D341Med (cell line): Measurements from ENCODE around the gene PFAS.
A peak's percentile ranks its signal among the peaks of the same experiment; 100 is the strongest.
"Not testable (repeated sequence)": the region's sequence is repeated elsewhere in the genome, so short reads cannot be mapped to it uniquely, and the experiment has no call there.

ENCODE experiments used
- DNase-seq: peaks from one replicate; pipeline ENCODE4 v3.0.0; 2012; ENCODE audit warnings: low spot score

The PFAS gene, protein sequence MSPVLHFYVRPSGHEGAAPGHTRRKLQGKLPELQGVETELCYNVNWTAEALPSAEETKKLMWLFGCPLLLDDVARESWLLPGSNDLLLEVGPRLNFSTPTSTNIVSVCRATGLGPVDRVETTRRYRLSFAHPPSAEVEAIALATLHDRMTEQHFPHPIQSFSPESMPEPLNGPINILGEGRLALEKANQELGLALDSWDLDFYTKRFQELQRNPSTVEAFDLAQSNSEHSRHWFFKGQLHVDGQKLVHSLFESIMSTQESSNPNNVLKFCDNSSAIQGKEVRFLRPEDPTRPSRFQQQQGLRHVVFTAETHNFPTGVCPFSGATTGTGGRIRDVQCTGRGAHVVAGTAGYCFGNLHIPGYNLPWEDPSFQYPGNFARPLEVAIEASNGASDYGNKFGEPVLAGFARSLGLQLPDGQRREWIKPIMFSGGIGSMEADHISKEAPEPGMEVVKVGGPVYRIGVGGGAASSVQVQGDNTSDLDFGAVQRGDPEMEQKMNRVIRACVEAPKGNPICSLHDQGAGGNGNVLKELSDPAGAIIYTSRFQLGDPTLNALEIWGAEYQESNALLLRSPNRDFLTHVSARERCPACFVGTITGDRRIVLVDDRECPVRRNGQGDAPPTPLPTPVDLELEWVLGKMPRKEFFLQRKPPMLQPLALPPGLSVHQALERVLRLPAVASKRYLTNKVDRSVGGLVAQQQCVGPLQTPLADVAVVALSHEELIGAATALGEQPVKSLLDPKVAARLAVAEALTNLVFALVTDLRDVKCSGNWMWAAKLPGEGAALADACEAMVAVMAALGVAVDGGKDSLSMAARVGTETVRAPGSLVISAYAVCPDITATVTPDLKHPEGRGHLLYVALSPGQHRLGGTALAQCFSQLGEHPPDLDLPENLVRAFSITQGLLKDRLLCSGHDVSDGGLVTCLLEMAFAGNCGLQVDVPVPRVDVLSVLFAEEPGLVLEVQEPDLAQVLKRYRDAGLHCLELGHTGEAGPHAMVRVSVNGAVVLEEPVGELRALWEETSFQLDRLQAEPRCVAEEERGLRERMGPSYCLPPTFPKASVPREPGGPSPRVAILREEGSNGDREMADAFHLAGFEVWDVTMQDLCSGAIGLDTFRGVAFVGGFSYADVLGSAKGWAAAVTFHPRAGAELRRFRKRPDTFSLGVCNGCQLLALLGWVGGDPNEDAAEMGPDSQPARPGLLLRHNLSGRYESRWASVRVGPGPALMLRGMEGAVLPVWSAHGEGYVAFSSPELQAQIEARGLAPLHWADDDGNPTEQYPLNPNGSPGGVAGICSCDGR (N-terminal part only)

DNA sequence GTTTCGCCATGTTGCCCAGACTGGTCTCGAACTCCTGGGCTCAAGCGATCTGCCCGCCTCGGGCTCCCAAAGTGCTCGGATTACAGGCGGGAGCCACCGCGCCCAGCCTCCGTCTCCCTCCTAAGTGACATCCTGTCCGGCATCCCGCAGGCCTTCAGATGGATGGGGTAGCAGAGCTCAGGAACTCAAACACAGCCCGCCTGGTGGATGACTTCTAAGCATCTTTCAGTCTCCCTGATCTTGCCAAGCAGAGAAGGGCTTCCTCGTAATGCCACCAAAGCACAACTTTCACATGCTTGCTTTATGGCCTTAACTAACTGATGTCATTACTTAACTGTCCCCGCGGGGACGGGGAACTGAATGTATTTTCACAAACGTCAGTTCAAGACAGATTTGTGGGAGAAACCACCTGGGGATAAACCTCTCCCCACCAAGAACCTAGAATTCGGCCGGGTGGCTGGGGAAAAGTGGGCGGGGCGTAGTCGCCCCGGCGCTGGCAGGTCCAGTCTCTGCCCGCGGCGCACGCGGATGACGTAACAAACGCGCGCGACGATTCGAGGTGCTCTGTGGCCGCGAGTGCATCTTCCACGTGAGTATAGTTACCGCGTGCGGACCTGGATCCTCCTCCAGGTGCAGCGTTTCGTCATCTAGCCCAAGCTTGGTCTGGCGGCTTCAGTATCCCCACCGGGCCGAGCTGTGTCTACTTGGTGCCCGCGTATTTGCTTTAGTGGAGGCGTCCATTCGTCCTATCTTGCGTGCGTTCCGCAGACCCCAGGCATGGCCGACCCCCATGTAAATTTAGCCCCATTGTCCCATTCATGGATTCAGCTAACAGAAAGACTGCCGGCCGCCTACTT is at the start of gene PFAS:
Gene PFAS (plus strand): TSS at position 539 of the 857 bp plus-strand sequence. CDS start 4,649 bp downstream, outside the sequence.
- DNase-seq, result peak; percentile 89

DNA sequence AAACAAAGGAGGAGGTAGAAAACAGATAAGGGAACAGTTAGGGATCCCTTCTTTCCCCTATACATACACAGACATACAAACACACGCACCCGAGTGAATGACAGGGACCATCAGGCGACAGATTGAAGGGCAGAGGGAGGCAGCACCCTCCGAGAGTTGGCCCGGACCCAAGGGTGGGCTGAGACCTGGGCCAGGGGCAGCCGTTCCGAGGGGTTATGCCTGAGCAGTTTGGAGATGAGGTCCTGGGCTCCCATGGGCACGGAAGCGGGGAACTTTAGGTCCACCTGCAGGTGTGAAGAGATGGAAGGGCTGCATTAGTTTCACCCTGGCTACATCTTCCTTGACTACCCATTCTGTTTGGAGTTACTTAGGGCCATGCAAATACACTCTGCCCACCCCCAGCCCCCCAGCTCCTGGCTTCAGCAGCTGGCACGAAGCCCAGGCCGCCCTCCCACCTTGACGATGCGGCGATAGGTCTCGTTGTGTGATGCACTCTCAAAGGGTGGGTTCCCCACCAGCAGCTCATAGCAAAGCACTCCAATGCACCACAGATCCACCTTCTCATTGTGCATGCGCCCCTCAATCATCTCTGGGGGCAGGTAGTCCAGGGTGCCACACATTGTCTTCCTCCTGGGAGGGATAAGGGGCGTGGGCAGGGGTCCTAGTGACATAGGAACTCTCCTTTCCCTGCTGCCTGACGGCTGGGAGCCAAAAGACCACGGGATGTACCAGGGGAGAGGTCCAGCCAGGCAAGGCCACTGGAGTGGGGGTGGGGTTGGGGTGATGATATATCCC is 44.1 kb upstream of the PFAS start:
- DNase-seq, result no peak

DNA sequence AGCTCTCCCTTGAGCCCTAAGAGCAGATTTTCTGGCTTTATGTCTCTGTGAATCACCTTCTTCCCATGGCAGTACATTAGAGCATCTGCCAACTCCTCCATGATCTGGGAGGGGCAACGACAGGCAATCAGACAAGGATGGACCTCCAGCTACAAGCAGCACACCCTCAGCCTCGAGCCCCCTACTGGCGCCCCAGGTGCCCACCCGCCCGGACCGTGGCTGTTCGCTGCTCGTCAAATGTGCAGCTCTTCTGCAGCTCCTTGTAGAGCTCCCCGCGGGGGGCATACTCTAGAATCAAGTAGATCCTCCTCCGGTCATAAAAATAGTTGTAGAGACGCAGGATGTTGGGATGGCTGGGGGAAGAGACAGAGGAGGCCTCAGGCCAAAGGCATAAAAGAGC is 42.6 kb upstream of the PFAS start:
- DNase-seq, result no peak

DNA sequence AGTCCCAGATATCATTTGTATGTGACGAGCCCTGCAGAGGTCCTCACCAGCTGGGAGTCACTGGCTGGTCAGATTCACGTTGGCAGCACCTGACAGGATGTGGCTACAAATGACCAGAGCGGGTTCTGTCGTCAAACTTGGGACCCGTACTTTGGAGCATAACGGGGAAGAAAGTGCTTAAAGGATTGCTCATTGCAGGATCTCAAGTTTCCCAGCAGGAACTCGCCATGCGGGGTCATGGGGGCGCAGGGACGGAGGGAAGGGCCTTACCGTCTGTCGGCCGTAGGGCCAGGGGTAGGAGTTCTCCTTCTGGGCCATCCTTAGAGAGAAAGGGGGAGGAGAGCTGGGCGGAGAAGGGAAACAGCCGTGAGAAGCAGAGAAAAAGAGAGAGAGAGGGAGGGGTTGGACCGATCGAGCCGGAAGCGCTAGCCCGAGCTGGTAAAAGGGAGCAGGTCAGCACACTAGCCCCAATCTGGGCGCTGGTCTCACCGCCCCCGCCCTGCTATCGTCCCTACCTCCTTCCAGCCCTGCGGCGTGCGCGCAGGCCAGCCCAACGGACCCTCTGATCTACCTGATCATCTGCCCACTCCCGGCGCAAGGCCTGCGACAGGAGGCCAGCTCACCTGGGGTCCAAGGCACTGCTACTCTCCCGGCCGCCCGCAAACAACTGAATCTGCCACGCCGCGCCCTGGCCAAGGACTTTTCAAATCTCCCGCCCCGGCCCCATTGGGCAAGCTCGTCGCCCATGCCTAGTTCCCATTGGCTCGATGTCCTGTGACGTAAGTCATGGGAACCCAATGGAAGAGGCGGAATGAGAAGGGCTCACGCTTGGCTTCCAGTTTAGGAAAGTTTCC is 39.0 kb upstream of the PFAS start, which contains the start of gene AURKB:
Gene AURKB (minus strand): TSS at position 669 of the 854 bp plus-strand sequence. CDS start 351 bp downstream, at position 318.
- DNase-seq, result peak; percentile 89

DNA sequence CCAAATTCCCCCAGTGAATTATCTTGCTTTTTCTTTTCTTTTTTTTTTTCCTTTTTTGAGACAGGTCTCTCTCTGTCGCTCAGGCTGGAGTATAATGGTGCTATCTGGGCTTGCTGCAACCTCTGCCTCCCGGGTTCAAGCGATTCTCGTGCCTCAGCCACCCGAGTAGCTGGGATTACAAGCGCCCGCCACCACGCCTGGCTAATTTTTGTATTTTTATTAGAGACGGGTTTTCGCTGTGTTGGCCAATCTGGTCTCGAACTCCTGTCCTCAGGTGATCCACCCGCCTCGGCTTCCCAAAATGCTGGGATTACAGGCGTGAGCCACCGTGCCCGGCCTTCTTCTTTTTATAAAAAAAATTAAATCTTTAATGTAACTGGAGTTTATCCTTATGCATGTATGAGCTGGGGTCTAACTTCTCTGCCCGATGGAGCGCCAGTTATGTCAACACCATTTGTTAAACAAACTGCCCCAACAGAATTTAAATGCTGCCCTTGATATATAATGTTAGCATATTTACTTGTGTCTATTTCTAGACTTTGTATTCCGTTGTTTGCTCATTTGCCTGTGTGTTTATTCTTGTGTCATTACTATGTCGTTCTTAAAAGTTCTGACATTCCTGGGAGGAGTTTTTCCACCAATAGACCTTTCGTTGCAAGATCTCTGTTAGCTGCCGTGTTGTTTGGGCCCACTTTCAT is 38.2 kb upstream of the PFAS start:
- no peak for DNase-seq

DNA sequence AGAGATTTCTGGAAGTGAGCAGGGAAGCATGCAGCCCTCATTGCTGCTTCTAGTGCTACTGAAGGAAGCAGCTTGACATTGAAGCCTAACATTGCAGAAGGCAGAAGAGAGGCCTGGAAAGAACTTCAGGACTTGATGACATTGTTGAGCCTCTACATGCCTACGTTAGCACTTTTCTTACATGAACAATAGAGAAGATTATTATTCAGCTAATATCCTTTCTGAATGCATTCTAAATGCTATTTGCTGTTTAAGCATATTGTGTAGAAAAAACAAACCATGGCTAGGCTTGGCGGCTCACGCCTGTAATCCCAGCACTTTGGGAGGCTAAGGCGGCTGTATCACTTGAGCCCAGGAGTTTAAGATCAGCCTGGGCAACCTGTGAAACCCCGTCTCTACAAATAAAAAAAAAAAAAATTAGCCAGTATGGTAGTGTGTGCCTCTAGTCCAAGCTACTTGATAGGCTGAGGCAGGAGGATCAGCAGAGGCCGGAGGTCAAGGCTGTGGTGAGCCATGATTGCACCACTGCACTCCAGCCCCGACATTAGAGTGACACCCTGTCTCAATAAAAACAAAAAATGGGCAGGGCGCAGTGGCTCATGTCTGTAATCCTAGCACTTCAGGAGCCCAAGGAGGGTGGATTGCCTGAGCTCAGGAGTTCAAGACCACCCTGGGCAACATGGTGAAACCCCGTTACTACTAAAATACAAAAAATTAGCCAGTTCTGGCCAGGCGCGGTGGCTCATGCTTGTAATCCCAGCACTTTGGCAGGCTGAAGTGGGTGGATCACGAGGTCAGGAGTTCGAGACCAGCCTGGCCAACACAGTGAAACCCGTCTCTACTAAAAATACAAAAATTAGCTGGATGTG is 36.5 kb upstream of the PFAS start:
- DNase-seq, result no peak

DNA sequence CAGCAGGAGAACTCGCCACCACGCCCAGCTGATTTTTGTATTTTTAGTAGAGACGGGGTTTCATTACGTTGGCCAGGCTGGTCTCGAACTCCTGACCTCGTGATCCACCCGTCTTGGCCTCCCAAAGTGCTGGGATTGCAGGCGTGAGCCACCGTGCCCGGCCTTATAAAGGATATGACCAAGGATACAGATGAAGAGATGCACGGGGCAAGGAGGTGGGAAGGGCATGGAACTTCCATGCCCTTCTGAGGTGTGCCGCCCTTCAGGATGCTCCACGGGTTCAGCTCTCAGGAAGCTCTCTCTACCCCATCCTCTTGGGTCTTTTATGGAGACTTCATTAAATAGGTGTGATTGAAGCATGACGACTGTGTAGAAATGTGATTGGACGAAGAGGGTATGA is 35.1 kb upstream of the PFAS start:
- not testable (repeated sequence) for DNase-seq

DNA sequence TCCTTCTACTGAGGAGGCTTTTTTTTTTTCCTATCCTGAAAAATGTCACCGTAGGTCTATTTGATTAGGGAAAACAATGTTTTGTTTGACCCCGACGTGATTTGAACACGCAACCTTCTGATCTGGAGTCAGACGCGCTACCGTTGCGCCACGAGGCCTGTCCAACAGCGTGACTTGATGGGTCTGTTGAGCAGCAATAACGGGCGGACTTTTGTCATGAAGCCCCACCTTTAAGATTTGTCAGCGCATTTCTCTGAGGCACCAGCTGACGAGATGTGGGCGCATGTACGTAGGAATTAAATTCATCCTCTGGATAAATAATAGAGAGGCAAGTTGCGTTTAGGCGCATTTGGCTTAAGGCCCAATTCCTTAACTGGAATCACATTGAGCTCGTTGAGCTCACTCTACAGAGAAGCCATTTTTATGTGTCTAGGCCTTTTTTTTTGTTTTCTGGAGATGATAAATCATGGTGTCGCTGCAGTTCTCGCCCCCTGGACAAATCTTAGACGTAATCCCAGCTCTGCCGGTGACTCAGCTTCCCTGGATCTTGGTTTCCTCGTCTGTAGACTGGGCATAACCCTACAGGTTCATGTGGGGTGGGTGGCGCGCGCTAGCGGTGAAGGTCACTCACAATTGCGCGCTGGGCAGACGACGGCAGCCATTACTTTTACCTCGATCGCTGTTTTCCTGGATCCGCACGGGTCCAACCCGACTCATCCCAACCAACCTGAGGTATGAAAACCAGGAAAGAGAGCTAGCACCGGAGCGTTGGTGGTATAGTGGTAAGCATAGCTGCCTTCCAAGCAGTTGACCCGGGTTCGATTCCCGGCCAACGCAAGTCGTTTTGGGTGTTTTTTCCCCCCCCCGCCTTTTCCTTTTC is 28.1 kb upstream of the PFAS start:
- peak; percentile 61 for DNase-seq

DNA sequence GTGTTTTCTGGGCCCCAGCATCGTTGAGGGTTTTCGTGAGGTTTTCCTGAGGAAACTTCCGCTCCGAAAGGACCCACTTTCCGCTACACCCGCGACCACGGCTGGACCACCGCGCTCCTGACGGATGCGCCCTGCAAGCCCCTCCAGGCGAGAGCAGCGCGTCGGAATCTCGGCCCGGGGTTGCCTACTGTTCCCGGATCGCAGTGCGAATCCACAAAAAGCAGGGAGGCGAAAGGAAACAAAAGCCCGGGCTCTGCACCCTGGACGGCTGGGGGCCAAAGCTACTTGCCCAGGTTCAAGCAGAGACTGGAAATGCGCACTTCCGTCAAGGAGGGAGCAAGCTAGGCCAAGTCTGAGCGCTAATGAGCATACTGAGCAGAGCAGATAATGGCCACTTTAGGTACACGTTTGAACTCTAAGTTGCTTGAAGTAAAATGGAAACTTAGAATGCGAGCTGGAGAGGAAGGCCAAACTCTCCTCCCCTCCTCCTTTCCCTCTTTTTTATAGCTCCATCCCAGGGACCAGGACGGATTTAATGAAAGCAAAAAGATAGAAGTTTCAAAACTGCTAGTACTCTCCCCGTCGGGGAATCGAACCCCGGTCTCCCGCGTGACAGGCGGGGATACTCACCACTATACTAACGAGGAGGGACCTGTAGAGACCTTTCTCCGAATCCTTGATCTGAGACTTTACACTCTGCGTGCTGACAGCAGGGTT is 27.3 kb upstream of the PFAS start:
- DNase-seq, result peak; percentile 31

DNA sequence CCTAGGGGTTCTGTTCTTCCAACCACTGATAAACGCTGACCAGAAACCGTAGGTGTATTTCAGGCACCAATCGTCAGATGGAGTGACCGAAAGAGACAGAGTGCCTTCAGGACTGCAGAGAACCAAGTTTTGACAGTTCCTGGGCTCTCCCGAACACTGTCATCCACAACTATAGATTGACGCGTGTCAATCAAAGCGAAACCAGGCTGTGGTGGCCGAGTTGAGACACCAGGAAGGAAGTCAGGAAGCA is 26.8 kb upstream of the PFAS start:
- DNase-seq, result no peak

DNA sequence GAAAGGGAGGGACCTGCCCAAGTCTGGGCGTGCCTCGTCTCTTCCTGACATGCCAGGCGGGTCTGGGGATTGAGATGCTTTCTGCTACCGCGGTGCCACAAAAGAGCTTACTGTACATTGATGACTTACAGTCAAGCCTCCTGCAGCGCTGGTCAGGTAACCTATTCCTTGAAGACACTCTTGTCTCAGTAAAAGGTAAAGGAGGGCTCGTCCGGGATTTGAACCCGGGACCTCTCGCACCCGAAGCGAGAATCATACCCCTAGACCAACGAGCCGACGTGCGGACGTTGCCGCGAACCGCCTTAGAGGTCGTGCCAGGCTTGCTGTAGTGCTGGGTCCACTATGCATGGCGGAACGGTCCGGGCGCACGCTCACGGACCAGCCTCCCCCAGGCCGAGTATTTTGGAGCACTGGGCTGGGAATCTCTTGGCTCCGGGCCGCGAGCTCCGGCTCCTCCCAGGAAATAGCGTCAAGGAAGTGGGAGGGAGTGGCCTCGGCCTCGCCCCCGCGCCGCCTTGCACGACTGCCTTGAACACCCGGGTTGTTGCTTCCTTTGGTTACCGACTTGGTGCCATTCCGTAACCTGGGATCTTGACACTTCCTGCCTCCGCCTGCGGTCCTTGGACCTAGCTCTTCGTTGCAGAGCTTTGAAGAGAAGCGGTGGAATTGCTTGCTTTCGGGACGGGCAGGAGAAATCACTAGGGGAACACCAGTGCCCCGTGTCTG is 26.3 kb upstream of the PFAS start:
- DNase-seq, result peak; percentile 66

DNA sequence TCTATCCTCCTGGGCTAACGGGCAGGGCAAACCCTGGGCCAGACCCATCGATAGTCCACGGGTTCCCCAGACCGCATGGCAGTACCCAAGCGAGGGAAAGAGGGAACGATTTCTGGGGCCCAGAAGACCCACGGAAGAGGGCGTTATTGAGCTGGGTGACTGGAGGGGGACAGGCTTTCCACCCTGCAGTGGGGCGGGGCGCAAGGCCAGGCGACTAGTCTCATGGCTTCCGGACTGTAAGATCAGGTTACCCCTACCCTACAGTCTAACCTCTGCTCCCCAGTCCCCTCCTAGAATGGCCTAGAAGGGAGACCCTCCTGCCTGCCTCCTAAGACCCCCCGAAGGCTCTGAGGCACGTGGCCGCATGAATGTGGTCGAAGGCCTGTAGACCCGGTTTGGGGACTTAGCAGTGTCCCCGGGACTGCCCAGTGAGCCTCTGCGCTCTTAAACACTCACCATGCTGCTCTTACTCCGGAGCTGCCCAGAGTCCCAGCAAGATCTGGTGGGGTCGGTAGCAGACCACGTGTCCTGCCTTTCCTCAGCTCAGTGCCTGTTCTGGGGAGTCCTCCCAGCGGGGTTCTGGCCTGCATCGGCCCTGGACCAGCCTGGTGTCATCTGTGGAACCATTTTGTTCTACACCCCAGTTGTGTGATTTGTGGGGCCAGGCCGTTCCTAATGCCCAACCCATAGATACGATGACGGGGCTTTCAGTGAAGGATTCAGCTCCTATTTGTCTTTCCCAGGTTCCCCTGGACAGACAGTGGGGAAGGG is 25.5 kb upstream of the PFAS start:
- peak; percentile 38 for DNase-seq

DNA sequence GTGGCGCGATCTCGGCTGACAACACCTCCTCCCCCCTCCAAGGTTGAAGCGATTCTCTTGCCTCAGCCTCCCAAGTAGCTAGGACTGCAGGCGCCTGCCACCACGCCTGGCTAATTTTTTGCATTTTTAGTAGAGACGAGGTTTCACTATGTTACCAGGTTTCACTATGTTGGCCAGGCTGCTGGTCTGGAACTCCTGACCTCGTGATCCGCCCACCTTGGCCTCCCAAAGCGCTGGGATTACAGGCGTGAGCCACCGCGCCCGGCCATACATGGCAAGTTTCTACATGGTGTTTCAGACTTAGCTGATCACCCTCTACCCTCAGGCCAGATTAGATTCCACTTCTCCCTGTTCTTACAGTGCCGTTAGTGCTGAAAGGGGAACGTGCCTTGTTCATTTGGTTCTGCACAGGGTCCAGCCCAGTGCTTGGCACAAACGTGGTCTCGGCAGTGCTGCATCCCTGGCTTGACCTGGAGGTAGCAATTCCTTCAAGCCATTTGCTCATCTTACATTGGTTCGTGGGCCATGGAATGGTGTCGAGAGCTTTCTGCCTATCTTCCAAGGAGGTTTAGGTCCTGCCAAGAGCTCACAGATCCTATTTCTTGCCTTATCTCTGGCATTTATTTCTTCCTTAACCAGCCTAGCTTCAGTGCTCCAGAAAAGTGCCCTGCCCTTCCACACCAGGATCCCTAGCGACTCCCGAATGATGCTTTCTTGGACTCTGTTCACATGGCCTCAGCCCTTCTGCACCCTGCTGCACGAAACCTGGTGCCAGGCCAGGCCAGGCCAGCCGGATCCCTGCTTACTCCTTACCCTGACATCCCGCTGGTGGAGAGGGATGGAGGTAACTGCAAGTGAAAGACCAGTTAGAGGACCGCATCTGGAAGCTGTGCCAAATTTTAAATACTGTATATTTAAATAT is 23.9 kb upstream of the PFAS start:
- no peak for DNase-seq
